GM23248 (cell line): ENCODE results near the gene PPFIA2. TPM values are rescaled to one million over a fixed set of nuclear protein-coding genes. Genes with fewer than 3 reads are reported as not detected.

Experiments used
- DNase-seq: peaks from one replicate; pipeline ENCODE4 v3.0.0-alpha.2; 2015
- H2AFZ ChIP-seq: fragments of 200-600 bp; sonication (generic); 2 replicates; pipeline ENCODE4 v1.6.1; 2016; ENCODE audit warnings: antibody characterized with exemption
- H3F3A ChIP-seq: fragments of 200-600 bp; sonication (generic); 2 replicates; pipeline ENCODE4 v1.6.1; 2016; ENCODE audit warnings: mild to moderate bottlenecking, antibody characterized with exemption, mixed run types; ENCODE audit not compliant: insufficient read depth
- H3K27ac ChIP-seq: fragments of 200-600 bp; sonication (generic); 2 replicates; pipeline ENCODE4 v1.5.1; 2016; ENCODE audit warnings: mild to moderate bottlenecking
- H3K27me3 ChIP-seq: fragments of 200-600 bp; sonication (generic); replicated peaks from 2 replicates; pipeline ENCODE4 v1.6.1; 2016; ENCODE audit warnings: mild to moderate bottlenecking; ENCODE audit not compliant: insufficient read depth
- H3K36me3 ChIP-seq: fragments of 200-600 bp; sonication (generic); 2 replicates; pipeline ENCODE4 v1.6.1; 2016; ENCODE audit warnings: low read depth, mild to moderate bottlenecking
- H3K4me1 ChIP-seq: fragments of 200-600 bp; sonication (generic); 2 replicates; pipeline ENCODE4 v1.6.1; 2016; ENCODE audit warnings: mild to moderate bottlenecking; ENCODE audit not compliant: insufficient read depth
- H3K4me2 ChIP-seq: fragments of 200-600 bp; sonication (generic); one replicate; pipeline ENCODE4 v1.6.1; 2016; ENCODE audit warnings: mild to moderate bottlenecking; ENCODE audit not compliant: unreplicated experiment
- H3K4me3 ChIP-seq: fragments of 200-600 bp; sonication (generic); 2 replicates; pipeline ENCODE4 v1.5.1; 2016; ENCODE audit warnings: mild to moderate bottlenecking
- H3K79me2 ChIP-seq: fragments of 200-600 bp; sonication (generic); 2 replicates; pipeline ENCODE4 v1.6.1; 2016; ENCODE audit warnings: mild to moderate bottlenecking; ENCODE audit not compliant: insufficient read depth
- H3K9ac ChIP-seq: fragments of 200-600 bp; sonication (generic); 2 replicates; pipeline ENCODE4 v1.6.1; 2016; ENCODE audit warnings: mild to moderate bottlenecking
- H3K9me2 ChIP-seq: fragments of 200-600 bp; sonication (generic); 2 replicates; pipeline ENCODE4 v1.6.1; 2016; ENCODE audit warnings: mixed run types, mild to moderate bottlenecking, moderate library complexity; ENCODE audit not compliant: insufficient read depth
- H3K9me3 ChIP-seq: fragments of 200-600 bp; sonication (generic); one replicate; pipeline ENCODE4 v1.6.1; 2017; ENCODE audit warnings: low read depth
- H4K20me1 ChIP-seq: fragments of 200-600 bp; sonication (generic); 2 replicates; pipeline ENCODE4 v1.6.0; 2016; ENCODE audit not compliant: insufficient read depth
- EZH2 ChIP-seq: fragments of 200-600 bp; sonication (generic); IDR thresholded peaks from 2 replicates; pipeline ENCODE4 v1.6.1; 2018; ENCODE audit warnings: antibody characterized with exemption, mild to moderate bottlenecking; ENCODE audit not compliant: insufficient read depth, poor library complexity, severe bottlenecking
- EZH2phosphoT487 ChIP-seq: fragments of 200-600 bp; sonication (generic); IDR thresholded peaks from 2 replicates; pipeline ENCODE4 v1.6.1; 2018; ENCODE audit warnings: antibody characterized with exemption, moderate library complexity, mild to moderate bottlenecking, low read depth; ENCODE audit not compliant: insufficient read depth
- WGBS, 2 experiments: methylation state at CpG; one replicate each; pipeline ENCODE4 v1.1.6; 2015 to 2017; ENCODE audit warnings: low lambda C conversion rate in 2 of 2, low coverage in 1 of 2; ENCODE audit errors: missing lambda C conversion rate in 2 of 2; 5-methylcytosine and 5-hydroxymethylcytosine counted together
- in situ Hi-C: fragments of 300-500 bp; cut with MboI; formaldehyde crosslinking; loops from 2 replicates; pipeline ENCODE4 v1.15.0; 2020
- polyA plus RNA-seq: library from polyadenylated mRNA; unstranded; fragments of >200 nt; fragmentation: Nextera tagmentation; extraction: Ambion mirVana; gene quantifications from 2 replicates; pipeline ENCODE4 v1.2.1, GENCODE V29; 2016
- total RNA-seq: library from RNA; depleted of rRNA; stranded (reverse); fragments of >200 nt; shearing (Covaris generic); gene quantifications from 2 replicates; pipeline ENCODE4 v1.2.3, GENCODE V29; 2014

PPFIA2 gene
- total and polyA plus RNA-seq, 2 experiments from 2014 or later: not detected

DNA sequence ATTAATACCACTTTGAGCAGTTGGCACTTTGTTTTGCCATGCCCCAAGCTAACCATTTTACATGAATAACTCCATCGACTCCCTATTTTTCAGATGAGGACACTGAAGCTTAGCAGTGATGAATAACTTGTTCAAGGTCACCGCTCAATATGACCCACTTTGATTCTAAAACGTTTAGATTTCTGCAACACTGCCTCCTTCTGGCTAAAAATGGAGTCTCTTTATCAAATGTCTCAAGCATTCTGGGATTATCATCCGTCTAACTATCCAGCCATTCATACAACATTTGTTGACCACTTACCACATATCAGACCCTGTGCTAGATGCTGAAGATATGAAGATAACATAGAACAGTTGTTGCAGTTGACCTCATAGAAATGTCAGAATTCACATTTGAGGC, 298.0 kb downstream of the PPFIA2 start:
- Histone ChIP-seq H3F3A (no peaks in the 10 kb centered on the region), H4K20me1 (no peaks in the 10 kb centered on the region), H3K4me2 (no peak overlapping the region), H3K27me3 (no peaks in the 10 kb centered on the region), H2AFZ (no peak overlapping the region), H3K9me2 (no peaks in the 10 kb centered on the region), H3K27ac (no peak overlapping the region), H3K36me3 (no peaks in the 10 kb centered on the region), H3K79me2 (no peaks in the 10 kb centered on the region), H3K9ac (no peak overlapping the region), H3K9me3 (no peaks in the 10 kb centered on the region), H3K4me3 (no peak overlapping the region), H3K4me1 (no peaks in the 10 kb centered on the region)
- no peak for TF ChIP-seq EZH2
- TF ChIP-seq EZH2phosphoT487: no peak
- no peak for DNase-seq
- 74 to 75% methylated on average over 4 of the region's 4 CpGs for WGBS, 2 experiments
- in situ Hi-C loops: no loop called here

DNA sequence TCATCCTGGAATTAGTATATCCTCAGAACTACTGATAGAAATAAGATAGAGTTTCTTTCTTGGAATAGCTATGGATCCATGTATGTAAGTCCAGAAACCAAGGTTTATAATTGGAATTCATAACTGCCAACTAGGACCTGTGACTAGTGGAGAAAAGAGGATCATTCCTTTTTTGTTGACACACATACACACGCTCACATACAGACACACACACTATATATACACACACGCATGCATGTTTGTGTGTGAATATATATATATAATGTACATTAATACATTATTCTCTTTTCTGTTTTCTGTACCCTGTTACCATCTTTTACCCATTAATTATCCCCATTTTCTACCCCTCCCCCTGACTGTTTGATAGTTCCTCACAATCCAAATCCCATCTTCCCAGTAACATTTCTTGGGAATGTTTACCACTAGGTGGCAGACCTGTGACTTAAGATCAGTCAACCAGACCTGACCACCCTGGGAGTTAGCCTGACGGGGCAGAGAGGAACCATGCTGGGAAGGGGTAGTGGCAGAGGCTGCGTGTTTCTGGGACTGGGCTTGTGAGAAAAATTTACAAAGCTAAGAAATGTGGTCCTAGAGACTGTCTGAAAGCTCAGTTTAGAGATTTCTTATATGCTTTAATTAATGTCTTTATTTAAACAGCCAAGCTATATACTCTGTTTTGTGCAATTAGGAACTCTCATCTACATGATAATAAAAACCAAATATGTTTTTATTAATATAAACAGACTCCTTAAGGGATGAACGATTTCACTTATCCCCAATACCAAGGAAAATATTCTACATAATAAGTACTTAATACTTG, 308.0 kb downstream of the PPFIA2 start:
- H3K9me3 ChIP-seq: no peaks in the 10 kb centered on the region
- peak; percentile 79 for DNase-seq
- no peaks in the 10 kb centered on the region for H3F3A ChIP-seq
- 39 to 42% methylated on average over 5 of the region's 5 CpGs for WGBS, 2 experiments
- in situ Hi-C loops: loop anchor here (5.0 kb wide), 1 partner anchor 176 kb away; no protein-coding TSS in a partner anchor
- TF ChIP-seq EZH2 (no peak), EZH2phosphoT487 (no peak)
- no peak overlapping the region for H3K9ac ChIP-seq
- no peaks in the 10 kb centered on the region for H3K4me1 ChIP-seq
- no peaks in the 10 kb centered on the region for H3K36me3 ChIP-seq
- no peaks in the 10 kb centered on the region for H3K79me2 ChIP-seq
- H3K9me2 ChIP-seq: no peaks in the 10 kb centered on the region
- H3K27ac ChIP-seq: no peak overlapping the region
- H3K4me2 ChIP-seq: no peak overlapping the region
- H3K27me3 ChIP-seq: no peaks in the 10 kb centered on the region
- no peak overlapping the region for H3K4me3 ChIP-seq
- H4K20me1 ChIP-seq: no peaks in the 10 kb centered on the region
- H2AFZ ChIP-seq: peak overlapping the region; percentile 65

DNA sequence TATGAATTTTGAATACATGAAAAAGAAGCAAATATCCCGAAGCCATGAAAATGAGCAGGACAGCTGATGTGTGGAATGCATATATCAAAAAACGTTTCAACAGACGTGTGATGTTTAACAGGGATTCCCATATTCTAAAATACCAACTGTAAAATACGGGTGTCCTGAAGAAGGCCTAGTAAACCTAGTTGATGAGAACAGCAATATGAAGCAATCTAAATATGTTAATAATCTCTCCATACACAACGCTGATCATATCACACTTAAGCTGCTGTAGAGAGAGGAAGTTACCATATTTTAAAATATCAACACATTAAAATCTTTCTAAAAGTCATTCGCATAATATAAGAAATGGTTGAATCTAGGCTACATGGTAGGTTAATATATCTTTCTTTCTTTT, 317.5 kb downstream of the PPFIA2 start:
- TF ChIP-seq EZH2 (no peak), EZH2phosphoT487 (no peak)
- H3K4me3 ChIP-seq: no peak overlapping the region
- no peaks in the 10 kb centered on the region for H3K79me2 ChIP-seq
- no peaks in the 10 kb centered on the region for H4K20me1 ChIP-seq
- H3F3A ChIP-seq: no peaks in the 10 kb centered on the region
- no peaks in the 10 kb centered on the region for H3K9me2 ChIP-seq
- DNase-seq: no peak
- H2AFZ ChIP-seq: no peak overlapping the region
- no peaks in the 10 kb centered on the region for H3K4me1 ChIP-seq
- in situ Hi-C loops: no loop called here
- H3K27me3 ChIP-seq: no peaks in the 10 kb centered on the region
- H3K36me3 ChIP-seq: no peaks in the 10 kb centered on the region
- H3K27ac ChIP-seq: no peak overlapping the region
- H3K9ac ChIP-seq: no peak overlapping the region
- WGBS, 2 experiments: 86 to 90% methylated on average over 6 of the region's 6 CpGs
- no peaks in the 10 kb centered on the region for H3K9me3 ChIP-seq
- no peak overlapping the region for H3K4me2 ChIP-seq

DNA sequence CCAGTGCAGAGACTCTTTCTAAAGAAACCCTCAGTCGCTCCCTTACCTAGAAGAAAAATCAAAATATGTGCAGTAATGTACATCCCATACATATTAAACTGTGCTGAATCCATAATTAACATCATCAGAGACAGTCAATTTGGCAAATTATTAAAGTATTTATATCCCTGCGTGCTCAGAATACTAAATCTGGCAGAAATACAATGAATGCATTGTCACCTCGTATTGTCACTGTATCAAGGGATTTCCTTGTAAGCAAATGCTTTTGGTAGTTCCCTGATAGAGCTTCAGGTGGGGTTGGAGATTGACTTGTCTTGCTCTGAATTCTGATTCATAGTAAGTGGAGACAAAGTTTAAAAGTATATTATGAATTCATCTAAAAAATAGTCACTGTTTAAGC, 319.1 kb downstream of the PPFIA2 start:
- Histone ChIP-seq H3K9me3 (no peaks in the 10 kb centered on the region), H3K4me3 (no peak overlapping the region), H3K27me3 (no peaks in the 10 kb centered on the region), H3F3A (no peaks in the 10 kb centered on the region), H3K9ac (no peak overlapping the region), H3K36me3 (no peaks in the 10 kb centered on the region), H3K4me2 (no peak overlapping the region), H3K4me1 (no peaks in the 10 kb centered on the region), H2AFZ (no peak overlapping the region), H4K20me1 (no peaks in the 10 kb centered on the region), H3K9me2 (no peaks in the 10 kb centered on the region), H3K27ac (no peak overlapping the region), H3K79me2 (no peaks in the 10 kb centered on the region)
- no peak for DNase-seq
- WGBS, 2 experiments: 51% methylated on average over 3 of the region's 3 CpGs
- in situ Hi-C loops: no loop called here
- TF ChIP-seq EZH2phosphoT487 (no peak), EZH2 (no peak)
